Measurements from ENCODE around the gene AP4B1.

DNA sequence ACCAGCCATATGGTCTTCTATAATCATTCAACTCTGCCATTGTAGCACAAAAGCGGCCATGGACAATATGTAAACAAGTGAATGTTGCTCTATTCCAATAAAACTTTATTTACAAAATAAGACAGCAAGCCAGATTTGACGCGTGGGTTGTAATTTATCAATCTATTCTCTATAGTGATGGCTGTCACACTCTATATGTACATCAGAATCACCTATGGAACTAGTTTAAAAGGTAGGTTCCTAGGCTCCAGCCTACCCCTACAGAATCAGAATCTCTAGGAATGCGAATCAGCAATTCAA, 24.9 kb downstream of the AP4B1 start:
- TF ChIP-seq POLR2A (IDR thresholded peaks at IDR 0.05) (no peak), POLR2AphosphoS5 (IDR thresholded peaks at IDR 0.05) (no peak)
- TF ChIP-seq, protein P1, sequence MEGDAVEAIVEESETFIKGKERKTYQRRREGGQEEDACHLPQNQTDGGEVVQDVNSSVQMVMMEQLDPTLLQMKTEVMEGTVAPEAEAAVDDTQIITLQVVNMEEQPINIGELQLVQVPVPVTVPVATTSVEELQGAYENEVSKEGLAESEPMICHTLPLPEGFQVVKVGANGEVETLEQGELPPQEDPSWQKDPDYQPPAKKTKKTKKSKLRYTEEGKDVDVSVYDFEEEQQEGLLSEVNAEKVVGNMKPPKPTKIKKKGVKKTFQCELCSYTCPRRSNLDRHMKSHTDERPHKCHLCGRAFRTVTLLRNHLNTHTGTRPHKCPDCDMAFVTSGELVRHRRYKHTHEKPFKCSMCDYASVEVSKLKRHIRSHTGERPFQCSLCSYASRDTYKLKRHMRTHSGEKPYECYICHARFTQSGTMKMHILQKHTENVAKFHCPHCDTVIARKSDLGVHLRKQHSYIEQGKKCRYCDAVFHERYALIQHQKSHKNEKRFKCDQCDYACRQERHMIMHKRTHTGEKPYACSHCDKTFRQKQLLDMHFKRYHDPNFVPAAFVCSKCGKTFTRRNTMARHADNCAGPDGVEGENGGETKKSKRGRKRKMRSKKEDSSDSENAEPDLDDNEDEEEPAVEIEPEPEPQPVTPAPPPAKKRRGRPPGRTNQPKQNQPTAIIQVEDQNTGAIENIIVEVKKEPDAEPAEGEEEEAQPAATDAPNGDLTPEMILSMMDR (IDR thresholded peaks at IDR 0.05) = no peak
